HL-60/S4 (cell line): ENCODE measurements around the gene MEI4.

Experiments
- in situ Hi-C: fragments of 300-500 bp; cut with MboI; formaldehyde crosslinking; loops from 2 replicates; pipeline ENCODE4 v1.14.3; 2022; ENCODE audit warnings: low sequenced_read_pairs

The MEI4 gene

DNA sequence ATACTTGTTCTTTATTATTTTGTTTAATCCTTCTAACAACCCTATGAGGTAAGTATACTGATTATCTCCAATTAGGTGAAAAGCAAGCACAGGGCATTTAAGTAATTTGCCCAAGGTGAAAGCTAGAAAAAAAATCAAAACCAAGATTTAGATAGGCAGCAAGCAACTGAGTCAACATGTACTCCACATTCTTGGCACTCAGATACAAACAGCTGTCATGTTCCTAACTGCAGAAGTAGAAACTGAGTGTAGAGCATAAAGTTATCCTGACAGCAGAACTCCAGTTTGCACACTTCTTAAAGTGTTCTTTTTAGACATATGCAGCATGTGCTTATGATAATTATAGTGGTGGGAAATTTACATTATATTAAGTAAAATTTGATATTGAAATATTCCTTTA is 278.1 kb downstream of the MEI4 start:
- in situ Hi-C loops = no loop called here

DNA sequence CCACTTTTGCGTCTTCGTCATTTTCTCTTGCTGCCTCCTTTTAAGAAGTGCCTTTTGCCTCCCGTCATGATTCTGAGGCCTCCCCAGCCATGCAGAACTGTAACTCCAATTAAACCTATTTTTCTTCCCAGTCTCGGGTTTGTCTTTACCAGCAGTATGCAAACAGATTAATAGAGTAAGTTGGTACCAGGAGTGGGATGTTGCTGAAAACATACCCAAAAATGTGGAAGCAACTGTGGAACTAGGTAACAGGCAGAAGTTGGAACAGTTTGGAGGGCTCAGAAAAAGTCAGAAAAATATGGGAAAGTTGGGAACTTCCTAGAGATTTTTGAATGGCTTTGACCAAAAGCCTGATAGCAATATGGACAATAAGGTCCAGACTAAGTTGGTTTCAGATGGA is 309.2 kb downstream of the MEI4 start:
- in situ Hi-C loops = no loop called here

DNA sequence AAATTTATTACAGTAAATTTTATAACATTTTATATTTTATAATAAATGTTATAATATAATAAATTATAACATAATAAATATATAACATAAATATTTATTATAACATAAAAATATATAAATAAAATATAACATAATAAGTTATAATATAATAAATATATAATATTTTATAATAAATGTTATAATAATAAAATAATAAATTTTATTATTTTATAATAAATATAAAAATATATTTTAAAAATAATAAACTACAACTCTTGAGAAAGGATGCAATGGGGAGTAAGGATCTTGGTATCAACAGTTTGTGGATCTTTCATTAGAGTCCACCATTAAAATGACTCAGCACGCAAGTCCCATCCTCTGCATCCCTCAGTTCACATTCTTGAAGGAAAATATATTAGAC is 312.6 kb downstream of the MEI4 start:
- in situ Hi-C loops = no loop called here

DNA sequence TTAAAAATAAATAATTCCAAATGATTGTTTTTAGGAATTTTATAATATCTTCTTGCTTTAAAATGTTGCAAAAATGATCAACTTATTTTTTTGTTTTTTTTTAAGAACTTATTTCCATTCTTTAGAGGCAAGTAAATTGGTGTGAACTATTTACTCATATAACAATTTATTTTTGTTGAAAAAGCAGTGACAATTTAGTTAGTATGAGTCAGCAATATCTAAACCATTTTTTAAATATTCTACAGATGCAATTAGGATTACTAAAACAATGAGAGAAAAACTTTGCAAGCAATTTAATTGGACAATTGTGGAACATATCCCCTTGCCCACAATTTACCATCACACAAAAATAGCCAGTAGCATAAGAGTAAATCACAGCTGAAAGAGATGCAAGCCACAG is 319.5 kb downstream of the MEI4 start:
- in situ Hi-C loops = no loop called here
